HG02623 (cell line): ENCODE results near the gene ADGRA1.
"Not testable (repeated sequence)": the region's sequence is repeated elsewhere in the genome, so short reads cannot be mapped to it uniquely, and the experiment has no call there.

Experiments used
- ATAC-seq: cut with Tn5 transposase; IDR thresholded peaks from one replicate; pipeline ENCODE4 v1.9.1; 2021; ENCODE audit warnings: moderate library complexity; ENCODE audit not compliant: unreplicated experiment

ADGRA1 gene

GRCh38 chr10:133087679-133088178 lies at the start of gene ADGRA1:
ADGRA1 (plus strand) TSS chr10:133087924; CDS start chr10:133088910, 986 bp downstream.
- ATAC-seq: no peak

- ATAC-seq: no peak
These were observed 49.5 kb upstream of the ADGRA1 start for GRCh38 chr10:133038036-133038823.

GRCh38 chr10:133039107-133039802 lies 48.5 kb upstream of the ADGRA1 start:
- no peak for ATAC-seq

GRCh38 chr10:133039803-133040165 lies 47.9 kb upstream of the ADGRA1 start:
- ATAC-seq: no peak

GRCh38 chr10:133040198-133040597 lies 47.5 kb upstream of the ADGRA1 start:
- no peak for ATAC-seq

- ATAC-seq: no peak
These were observed 46.6 kb upstream of the ADGRA1 start for GRCh38 chr10:133041101-133041500.

- no peak for ATAC-seq
These were observed 45.7 kb upstream of the ADGRA1 start for GRCh38 chr10:133042061-133042460.

GRCh38 chr10:133042816-133043215 lies 44.9 kb upstream of the ADGRA1 start:
- no peak for ATAC-seq

GRCh38 chr10:133043541-133044225 lies 44.0 kb upstream of the ADGRA1 start:
- ATAC-seq: no peak

- no peak for ATAC-seq
These were observed 43.3 kb upstream of the ADGRA1 start for GRCh38 chr10:133044401-133044811.

GRCh38 chr10:133045556-133046389 lies 42.0 kb upstream of the ADGRA1 start:
- no peak for ATAC-seq

GRCh38 chr10:133046390-133046765 lies 41.3 kb upstream of the ADGRA1 start:
- no peak for ATAC-seq

- no peak for ATAC-seq
These were observed 40.1 kb upstream of the ADGRA1 start for GRCh38 chr10:133047526-133048123.

- no peak for ATAC-seq
These were observed 39.5 kb upstream of the ADGRA1 start for GRCh38 chr10:133048266-133048665.

- ATAC-seq: no peak
These were observed 38.8 kb upstream of the ADGRA1 start for GRCh38 chr10:133048926-133049325.

- ATAC-seq: no peak
These were observed 38.1 kb upstream of the ADGRA1 start for GRCh38 chr10:133049639-133050038.

- ATAC-seq: no peak
These were observed 37.4 kb upstream of the ADGRA1 start for GRCh38 chr10:133050371-133050770.

GRCh38 chr10:133052076-133052475 lies 35.6 kb upstream of the ADGRA1 start:
- ATAC-seq: no peak

GRCh38 chr10:133053527-133054133 lies 34.1 kb upstream of the ADGRA1 start:
- ATAC-seq: not testable (repeated sequence)

- no peak for ATAC-seq
These were observed 32.3 kb upstream of the ADGRA1 start for GRCh38 chr10:133055470-133055869.
